MCF 10A (cell line): ENCODE results near the gene ALX1. TPM values are rescaled to one million over a fixed set of nuclear protein-coding genes. Genes with fewer than 3 reads are reported as not detected.
"Not testable (repeated sequence)": the region's sequence is repeated elsewhere in the genome, so short reads cannot be mapped to it uniquely, and the experiment has no call there.

Experiments
- BruUV-seq: library from RNA; stranded (reverse); fragments of 400-500 nt; replicated peaks from 2 replicates; lab custom pipeline; 2021; lab: Mats Ljungman, UMichigan
- CTCF ChIA-PET: fragments of 300-600 bp; sonication (Branson Sonifier 250); formaldehyde crosslinking; extraction: SDS; loops from one replicate; lab custom pipeline; 2021; ENCODE audit warnings: antibody characterized with exemption, inconsistent platforms; lab: Yijun Ruan, JAX
- POLR2A ChIA-PET: fragments of 300-600, 350-650 bp; sonication (Branson Sonifier 250); formaldehyde crosslinking; extraction: SDS; loops from one replicate; lab custom pipeline; 2020; ENCODE audit warnings: antibody characterized with exemption, inconsistent platforms; lab: Yijun Ruan, JAX
- DNase-seq: peaks from one replicate; pipeline ENCODE4 v3.0.0-alpha.2; 2018; ENCODE audit not compliant: unreplicated experiment
- H3K27ac Mint-ChIP-seq: one replicate; pipeline ENCODE4 v1.8.0; 2022; ENCODE audit warnings: mild to moderate bottlenecking, low read depth, mixed read lengths; ENCODE audit not compliant: unreplicated experiment
- H3K27me3 Mint-ChIP-seq: one replicate; pipeline ENCODE4 v1.8.0; 2022; ENCODE audit warnings: mixed read lengths; ENCODE audit not compliant: insufficient read depth, unreplicated experiment
- H3K36me3 Mint-ChIP-seq: one replicate; pipeline ENCODE4 v1.8.0; 2022; ENCODE audit warnings: mild to moderate bottlenecking, moderate library complexity, mixed read lengths; ENCODE audit not compliant: insufficient read depth, unreplicated experiment
- H3K4me1 Mint-ChIP-seq: one replicate; pipeline ENCODE4 v1.8.0; 2022; ENCODE audit warnings: mixed read lengths; ENCODE audit not compliant: insufficient read depth, unreplicated experiment
- H3K4me3 Mint-ChIP-seq: one replicate; pipeline ENCODE4 v1.8.0; 2022; ENCODE audit warnings: mild to moderate bottlenecking, moderate library complexity, mixed read lengths; ENCODE audit not compliant: unreplicated experiment
- H3K9me3 Mint-ChIP-seq: one replicate; pipeline ENCODE4 v1.8.0; 2022; ENCODE audit warnings: mixed read lengths; ENCODE audit not compliant: unreplicated experiment
- CTCF ChIP-seq: fragments of 200-600 bp; IDR thresholded peaks from one replicate; pipeline ENCODE4 v1.8.0; 2022; ENCODE audit warnings: antibody characterized with exemption, mild to moderate bottlenecking; ENCODE audit not compliant: unreplicated experiment
- intact Hi-C: fragments of 100-400 bp; cut with micrococcal nuclease; formaldehyde crosslinking; loops from 2 replicates; pipeline ENCODE4 v1.14.1; 2022
- total RNA-seq: library from RNA; stranded (reverse); gene quantifications from 2 replicates; pipeline ENCODE4 v1.2.3, GENCODE V29; 2022

ALX1 gene
- total RNA-seq, 1 experiment from 2014 or later: not detected

GRCh38 chr12:85310025-85310424 is 30.0 kb downstream of the ALX1 start:
- Mint-ChIP-seq H3K4me1 (no peaks in the 10 kb centered on the region), H3K9me3 (no peaks in the 10 kb centered on the region), H3K36me3 (no peaks in the 10 kb centered on the region), H3K27me3 (no peaks in the 10 kb centered on the region), H3K4me3 (no peak overlapping the region), H3K27ac (no peak overlapping the region)
- intact Hi-C loops: loop anchor here (2.0 kb wide), 2 partner anchors 139 to 153 kb away; no protein-coding TSS in a partner anchor
- no TSS peak for BruUV-seq
- POLR2A ChIA-PET: no interaction called here
- no peak for TF ChIP-seq CTCF
- no peak for DNase-seq
- CTCF ChIA-PET: interaction anchor here (0.5 to 7.6 kb wide), 33 partner anchors 9 to 1118 kb away, joined by 3 to 47 read pairs (median 4); no protein-coding TSS in a partner anchor

- ChIA-PET POLR2A (no interaction called here), CTCF (interaction anchor here (0.5 to 7.6 kb wide), 35 partner anchors 8 to 1990 kb away, joined by 3 to 47 read pairs (median 4); no protein-coding TSS in a partner anchor)
- Mint-ChIP-seq H3K27me3 (no peaks in the 10 kb centered on the region), H3K36me3 (no peaks in the 10 kb centered on the region), H3K4me1 (no peaks in the 10 kb centered on the region), H3K9me3 (no peaks in the 10 kb centered on the region), H3K27ac (no peak overlapping the region), H3K4me3 (no peak overlapping the region)
- no TSS peak for BruUV-seq
- intact Hi-C loops: loop anchor here (2.0 kb wide), 2 partner anchors 138 to 154 kb away; no protein-coding TSS in a partner anchor
- peak; percentile 11 for DNase-seq
- TF ChIP-seq CTCF: peak; percentile 10
Measured at GRCh38 chr12:85310456-85311076, 30.5 kb downstream of the ALX1 start.

- H3K4me1 Mint-ChIP-seq, H3K27ac Mint-ChIP-seq, DNase-seq, POLR2A ChIA-PET, H3K9me3 Mint-ChIP-seq, H3K4me3 Mint-ChIP-seq, H3K36me3 Mint-ChIP-seq, BruUV-seq, intact Hi-C loops, H3K27me3 Mint-ChIP-seq: not testable (repeated sequence)
- CTCF ChIA-PET: interaction anchor here (1.0 kb wide), 1 partner anchor 8 kb away, joined by 5 read pairs; no protein-coding TSS in a partner anchor
Measured at GRCh38 chr12:85317866-85318636, 38.0 kb downstream of the ALX1 start.

GRCh38 chr12:85322715-85323114 is 42.7 kb downstream of the ALX1 start:
- intact Hi-C loops: no loop called here
- no peak for TF ChIP-seq CTCF
- CTCF ChIA-PET: interaction anchor here (0.7 to 0.8 kb wide), 2 partner anchors 13 to 44 kb away, joined by 3 read pairs; no protein-coding TSS in a partner anchor
- no peaks in the 10 kb centered on the region for H3K36me3 Mint-ChIP-seq
- H3K27ac Mint-ChIP-seq: no peak overlapping the region
- no peak for DNase-seq
- POLR2A ChIA-PET: no interaction called here
- no TSS peak for BruUV-seq
- no peaks in the 10 kb centered on the region for H3K27me3 Mint-ChIP-seq
- H3K4me3 Mint-ChIP-seq: no peak overlapping the region
- H3K4me1 Mint-ChIP-seq: no peaks in the 10 kb centered on the region
- H3K9me3 Mint-ChIP-seq: no peaks in the 10 kb centered on the region
